ENCODE results near the gene CRPPA.
A peak's percentile ranks its signal among the peaks of the same experiment; 100 is the strongest.
"Not testable (repeated sequence)": the region's sequence is repeated elsewhere in the genome, so short reads cannot be mapped to it uniquely, and the experiment has no call there.

The CRPPA gene

DNA sequence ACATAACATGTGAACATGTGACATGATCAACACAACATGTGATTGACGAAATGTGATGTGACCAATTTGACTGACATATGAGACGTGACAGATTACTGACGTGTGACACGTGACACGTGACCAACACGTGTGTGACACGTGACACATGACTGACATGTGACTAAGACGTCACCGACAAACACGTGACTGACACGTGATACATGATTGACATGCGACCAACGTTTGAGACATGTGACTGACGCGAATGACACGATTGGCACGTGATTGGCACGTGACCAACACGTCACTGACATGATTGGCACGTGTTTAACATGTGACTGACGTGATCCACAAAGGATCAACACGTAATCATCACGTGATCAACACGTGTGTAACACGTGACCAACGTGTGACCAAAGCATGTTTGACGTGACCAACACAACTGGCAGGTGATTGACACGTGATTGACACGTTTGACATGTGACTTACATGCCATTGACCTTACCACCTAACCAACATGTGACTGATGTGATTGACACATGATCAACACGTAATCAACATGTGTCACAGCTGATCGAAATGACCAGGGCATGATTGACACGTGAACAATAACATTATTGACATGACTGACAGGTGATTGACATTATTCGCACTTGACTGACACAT is 23.7 kb downstream of the CRPPA start:
- DNase-seq (ENCODE audit: insufficient read length, low spot score), result no peak
- FAIRE-seq, result no peak
- TF ChIP-seq POLR2A (IDR thresholded peaks at IDR 0.05; ENCODE audit: low read depth, low read length), result 0 out of 2 replicates have a peak, but pooled peaks have one; percentile 14

DNA sequence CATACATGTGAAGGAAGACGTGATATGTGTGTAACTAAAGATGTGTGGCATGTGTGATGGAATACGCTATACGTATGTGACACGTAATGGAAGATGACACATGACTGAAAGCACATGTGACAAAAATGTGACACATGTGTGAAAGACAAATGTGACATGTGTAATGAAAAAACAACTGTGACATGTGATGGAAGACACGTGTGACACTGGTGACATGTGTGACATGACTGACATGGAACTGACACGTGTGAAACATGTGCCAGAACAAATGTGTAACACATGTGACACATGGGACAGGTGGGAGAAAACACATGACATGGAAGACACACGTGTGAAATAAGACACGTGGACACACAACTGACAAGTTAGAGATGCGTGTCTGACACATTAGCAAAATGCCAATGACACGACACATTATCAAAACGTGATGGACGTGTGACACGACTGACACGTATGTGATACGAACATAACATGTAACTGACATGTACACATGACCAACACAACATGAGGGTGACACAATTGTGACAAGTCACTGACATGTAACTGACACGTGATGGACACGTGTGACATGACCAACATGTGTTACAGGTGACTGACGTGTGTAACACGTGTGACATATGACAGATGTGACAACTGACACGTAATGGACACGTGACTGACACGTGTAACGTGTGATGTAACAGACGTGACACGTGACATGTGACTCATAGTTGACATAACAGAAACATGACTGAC is 24.4 kb downstream of the CRPPA start:
- TF ChIP-seq POLR2A (IDR thresholded peaks at IDR 0.05; ENCODE audit: low read depth, low read length), result no peak
- no peak for FAIRE-seq

DNA sequence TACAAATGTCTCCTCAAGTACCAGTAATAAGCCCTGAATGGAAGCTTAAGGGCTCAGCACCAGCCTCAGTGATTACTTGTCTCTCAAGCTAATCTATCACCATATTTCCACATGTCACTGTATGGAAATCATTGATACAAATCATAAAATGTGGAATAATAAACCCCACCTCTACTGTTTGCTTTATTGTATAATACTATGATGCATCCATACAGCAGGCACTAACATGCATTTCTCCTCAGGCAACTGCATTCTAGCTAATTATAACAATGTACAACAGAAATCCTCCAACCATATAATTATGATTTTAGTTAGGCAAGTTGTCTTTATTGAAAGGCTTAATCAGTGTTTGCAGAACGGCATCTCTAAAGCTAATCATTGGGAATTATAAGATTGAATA is 26.2 kb downstream of the CRPPA start:
- no peak for DNase-seq (ENCODE audit: insufficient read length, low spot score)
- no peak for FAIRE-seq

More for the DNA sequence above, 24.4 kb downstream of the CRPPA start:
- DNase-seq (ENCODE audit: insufficient read length, low spot score), result no peak

DNA sequence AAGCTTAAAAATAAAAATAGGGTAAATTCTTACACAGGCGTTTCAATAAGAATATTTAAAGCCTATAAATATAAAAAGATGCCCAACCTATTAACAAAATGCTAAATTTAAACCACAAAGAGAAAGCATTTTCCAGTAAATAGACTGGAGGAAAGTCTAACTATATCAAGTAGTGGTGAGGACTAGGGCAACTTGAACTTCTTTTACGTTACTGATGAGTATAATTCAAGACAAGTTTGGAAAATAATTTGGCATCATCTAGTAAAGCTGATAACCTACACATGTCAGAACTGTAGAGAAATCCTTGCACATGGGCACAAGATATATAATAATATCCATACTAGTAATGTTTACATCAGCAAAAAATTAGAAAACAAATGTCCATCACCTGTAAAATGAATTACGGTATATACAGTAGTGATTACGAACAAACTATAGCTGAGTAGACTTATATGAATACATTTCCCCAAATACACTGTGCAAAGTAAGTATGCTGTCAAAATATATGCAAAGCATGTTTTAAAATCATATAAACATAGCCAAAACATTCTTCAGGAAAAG is 27.4 kb downstream of the CRPPA start:
- DNase-seq (ENCODE audit: insufficient read length, low spot score), result no peak
- no peak for TF ChIP-seq POLR2A (IDR thresholded peaks at IDR 0.05; ENCODE audit: low read depth, low read length)
- FAIRE-seq, result no peak

More for the DNA sequence above, 26.2 kb downstream of the CRPPA start:
- no peak for TF ChIP-seq POLR2A (IDR thresholded peaks at IDR 0.05; ENCODE audit: low read depth, low read length)

DNA sequence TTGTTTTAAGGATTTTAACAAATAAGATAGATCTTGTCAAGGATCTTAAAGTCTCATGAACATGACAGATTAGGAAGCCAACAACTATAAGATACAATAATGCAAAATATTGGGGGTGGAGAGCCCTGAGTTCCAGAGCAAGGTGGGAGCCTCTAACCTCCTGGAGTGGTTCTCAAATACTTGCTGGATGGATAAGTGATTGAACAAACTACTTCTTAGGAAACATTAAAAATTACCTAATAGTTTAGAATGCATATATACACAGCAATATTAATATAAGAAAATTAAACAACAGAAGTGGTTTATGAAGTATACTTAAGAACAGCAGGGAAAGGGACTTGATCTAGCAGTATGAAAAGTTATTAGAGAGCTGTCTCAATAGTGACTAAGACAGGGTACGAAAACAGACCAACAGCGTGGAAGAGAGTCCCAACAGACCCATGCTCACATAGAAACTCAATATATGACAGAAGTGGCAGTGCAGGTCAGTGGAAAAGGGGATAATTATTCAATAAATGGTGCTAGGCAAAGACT is 28.3 kb downstream of the CRPPA start:
- FAIRE-seq (no peak), DNase-seq (ENCODE audit: insufficient read length, low spot score) (no peak)
- TF ChIP-seq POLR2A (IDR thresholded peaks at IDR 0.05; ENCODE audit: low read depth, low read length), result no peak

DNA sequence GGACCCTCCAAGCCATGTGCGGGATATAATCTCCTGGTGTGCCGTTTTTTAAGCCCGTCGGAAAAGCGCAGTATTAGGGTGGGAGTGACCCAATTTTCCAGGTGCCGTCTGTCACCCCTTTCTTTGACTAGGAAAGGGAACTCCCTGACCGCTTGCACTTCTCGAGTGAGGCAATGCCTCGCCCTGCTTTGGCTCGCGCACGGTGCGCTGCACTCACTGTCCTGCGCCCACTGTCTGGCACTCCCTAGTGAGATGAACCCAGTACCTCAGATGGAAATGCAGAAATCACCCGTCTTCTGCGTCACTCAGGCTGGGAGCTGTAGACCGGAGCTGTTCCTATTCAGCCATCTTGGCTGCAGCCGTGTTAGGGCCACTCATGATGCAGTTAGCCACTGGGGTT is 37.6 kb downstream of the CRPPA start:
- not testable (repeated sequence) for FAIRE-seq; DNase-seq (ENCODE audit: insufficient read length, low spot score)

DNA sequence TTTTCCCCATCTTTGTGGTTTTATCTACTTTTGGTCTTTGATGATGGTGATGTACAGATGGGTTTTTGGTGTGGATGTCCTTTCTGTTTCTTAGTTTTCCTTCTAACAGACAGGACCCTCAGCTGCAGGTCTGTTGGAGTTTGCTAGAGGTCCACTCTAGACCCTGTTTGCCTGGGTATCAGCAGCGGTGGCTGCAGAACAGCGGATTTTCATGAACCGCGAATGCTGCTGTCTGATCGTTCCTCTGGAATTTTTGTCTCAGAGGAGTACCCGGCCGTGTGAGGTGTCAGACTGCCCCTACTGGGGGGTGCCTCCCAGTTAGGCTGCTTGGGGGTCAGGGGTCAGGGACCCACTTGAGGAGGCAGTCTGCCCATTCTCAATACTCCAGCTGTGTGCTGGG is 38.2 kb downstream of the CRPPA start:
- not testable (repeated sequence) for DNase-seq (ENCODE audit: insufficient read length, low spot score); FAIRE-seq

Measured in H54 (cell line).